H1 (cell line): ENCODE results near the gene LLGL2. TPM values are rescaled to one million over a fixed set of nuclear protein-coding genes. Genes with fewer than 3 reads are reported as not detected.

Experiments used
- CTCF ChIA-PET: fragments of 300-600 bp; sonication (Branson Sonifier 250); formaldehyde crosslinking; loops from one replicate; lab custom pipeline; 2021; ENCODE audit not compliant: partially characterized antibody; lab: Charles Lee
- POLR2A ChIA-PET: fragments of 300-600 bp; sonication (Branson Sonifier 250); formaldehyde crosslinking; loops from one replicate; lab custom pipeline; 2021; ENCODE audit warnings: inconsistent platforms; ENCODE audit not compliant: partially characterized antibody; lab: Charles Lee
- DNase-seq, 2 experiments: peaks; one replicate each; pipeline versions ENCODE4 v3.0.0 to v3.0.0-alpha.2; 2010 to 2022; ENCODE audit warnings: low spot score in 2 of 2, low read depth in 1 of 2, mixed read lengths in 1 of 2
- FAIRE-seq: peaks from 2 replicates; lab custom pipeline; 2011; peaks lifted over from hg19 to GRCh38; lab: Jason Lieb, UNC
- H2AFZ ChIP-seq: 2 replicates; pipeline ENCODE4 v1.8.1; 2012; ENCODE audit warnings: low read length, inconsistent platforms
- H2AK5ac ChIP-seq: 2 replicates; pipeline ENCODE4 v1.6.1; 2013; ENCODE audit warnings: low read depth, low read length
- H2BK120ac ChIP-seq: replicated peaks from 2 replicates; pipeline ENCODE3; 2013; ENCODE audit warnings: low read depth, low read length, inconsistent platforms
- H2BK12ac ChIP-seq: 2 replicates; pipeline ENCODE4 v1.6.1; 2013; ENCODE audit warnings: low read depth, low read length
- H2BK15ac ChIP-seq: 2 replicates; pipeline ENCODE4 v1.6.1; 2013; ENCODE audit warnings: low read length
- H2BK20ac ChIP-seq: 2 replicates; pipeline ENCODE4 v1.6.1; 2013; ENCODE audit warnings: low read length
- H2BK5ac ChIP-seq: 2 replicates; pipeline ENCODE4 v1.6.1; 2013; ENCODE audit warnings: low read depth, low read length
- H3K14ac ChIP-seq: 2 replicates; pipeline ENCODE4 v1.6.1; 2013; ENCODE audit warnings: inconsistent platforms; ENCODE audit not compliant: insufficient read length
- H3K18ac ChIP-seq: 2 replicates; pipeline ENCODE4 v1.6.1; 2013; ENCODE audit warnings: low read length; ENCODE audit errors: extremely low read depth
- H3K23ac ChIP-seq: 2 replicates; pipeline ENCODE4 v1.6.1; 2013; ENCODE audit warnings: inconsistent platforms; ENCODE audit not compliant: insufficient read length
- H3K23me2 ChIP-seq: 2 replicates; pipeline ENCODE4 v1.6.1; 2013; ENCODE audit warnings: low read depth, low read length
- H3K27ac ChIP-seq: 2 replicates; pipeline ENCODE4 v1.6.1; 2011; ENCODE audit warnings: low read depth, low read length, inconsistent platforms
- H3K27me3 ChIP-seq, 4 experiments: replicated peaks in 1 of 4; 1 replicate in 1 of 4; 2 replicates in 3 of 4; pipeline versions ENCODE4 v1.6.1 to v1.8.1; 2011 to 2013; ENCODE audit warnings: low read length in 3 of 4, mild to moderate bottlenecking in 3 of 4, inconsistent platforms in 2 of 4, mixed read lengths in 2 of 4, moderate library complexity in 1 of 4; ENCODE audit not compliant: control insufficient read depth in 3 of 4, insufficient read depth in 3 of 4; ENCODE audit errors: extremely low read depth in 1 of 4
- H3K36me3 ChIP-seq, 4 experiments: 2 replicates each; pipeline versions ENCODE4 v1.6.1 to v1.8.1; 2011 to 2013; ENCODE audit warnings: mild to moderate bottlenecking in 4 of 4, low read length in 3 of 4, moderate library complexity in 2 of 4, control low read depth in 1 of 4, inconsistent platforms in 1 of 4; ENCODE audit not compliant: insufficient read depth in 4 of 4, control insufficient read depth in 2 of 4
- H3K4ac ChIP-seq: replicated peaks from 2 replicates; pipeline ENCODE3; 2013; ENCODE audit warnings: low read length, low read depth, mixed read lengths, inconsistent platforms; ENCODE audit not compliant: insufficient read length
- H3K4me1 ChIP-seq, 4 experiments: replicated peaks in 1 of 4; 1 replicate in 1 of 4; 2 replicates in 3 of 4; pipeline versions ENCODE4 v1.6.1 to v1.8.1; 2011 to 2013; ENCODE audit warnings: low read length in 3 of 4, inconsistent platforms in 2 of 4, mixed read lengths in 1 of 4; ENCODE audit not compliant: insufficient read depth in 4 of 4, control insufficient read depth in 3 of 4
- H3K4me2 ChIP-seq, 2 experiments: 2 replicates each; pipeline versions ENCODE4 v1.6.1 to v1.8.1; 2011 to 2013; ENCODE audit warnings: low read depth in 2 of 2, low read length in 2 of 2, control low read depth in 1 of 2, inconsistent platforms in 1 of 2, mild to moderate bottlenecking in 1 of 2; ENCODE audit not compliant: insufficient read depth in 1 of 2
- H3K4me3 ChIP-seq, 4 experiments: fragments of 200-600, 300-600 bp in 1 of 4; sonication (generic), shearing (Covaris generic), sonication (Bioruptor Twin) in 1 of 4; 2 replicates each; pipeline versions ENCODE4 v1.5.1 to v1.8.1; 2011 to 2016; ENCODE audit warnings: low read length in 4 of 4, low read depth in 3 of 4, control low read depth in 2 of 4, inconsistent platforms in 2 of 4, mild to moderate bottlenecking in 2 of 4, mixed read lengths in 1 of 4, moderate library complexity in 1 of 4; ENCODE audit not compliant: insufficient read depth in 2 of 4; ENCODE audit errors: extremely low read depth in 1 of 4
- H3K56ac ChIP-seq: replicated peaks from 2 replicates; pipeline ENCODE3; 2013; ENCODE audit warnings: low read depth, mild to moderate bottlenecking, mixed read lengths, low read length, inconsistent platforms; ENCODE audit not compliant: insufficient read length
- H3K79me1 ChIP-seq: 2 replicates; pipeline ENCODE4 v1.6.1; 2013; ENCODE audit warnings: low read depth, low read length, control low read depth
- H3K79me2 ChIP-seq, 2 experiments: 2 replicates each; pipeline versions ENCODE4 v1.6.1 to v1.8.1; 2012 to 2013; ENCODE audit warnings: low read length in 2 of 2, mild to moderate bottlenecking in 2 of 2, inconsistent platforms in 1 of 2; ENCODE audit not compliant: insufficient read depth in 2 of 2, control insufficient read depth in 1 of 2
- H3K9ac ChIP-seq, 4 experiments: replicated peaks in 1 of 4; 1 replicate in 1 of 4; 2 replicates in 3 of 4; pipeline versions ENCODE4 v1.6.1 to v1.8.1; 2011 to 2013; ENCODE audit warnings: low read depth in 3 of 4, low read length in 3 of 4, control low read depth in 2 of 4, mild to moderate bottlenecking in 2 of 4, moderate library complexity in 2 of 4, inconsistent platforms in 1 of 4; ENCODE audit errors: extremely low read depth in 1 of 4
- H3K9me3 ChIP-seq, 2 experiments: 2 replicates each; pipeline versions ENCODE4 v1.6.1 to v1.8.1; 2012 to 2013; ENCODE audit warnings: mild to moderate bottlenecking in 2 of 2, moderate library complexity in 2 of 2, control low read depth in 1 of 2, inconsistent platforms in 1 of 2, low read depth in 1 of 2, low read length in 1 of 2, mixed read lengths in 1 of 2; ENCODE audit not compliant: insufficient read depth in 2 of 2
- H4K20me1 ChIP-seq, 2 experiments: replicated peaks in 1 of 2; 2 replicates each; pipeline versions ENCODE3 to v1.8.1; 2011 to 2013; ENCODE audit warnings: inconsistent platforms in 2 of 2, low read length in 2 of 2, mild to moderate bottlenecking in 1 of 2; ENCODE audit not compliant: insufficient read depth in 2 of 2, control insufficient read depth in 1 of 2
- H4K5ac ChIP-seq: 2 replicates; pipeline ENCODE4 v1.6.1; 2013; ENCODE audit warnings: low read length, low read depth, mixed read lengths, inconsistent platforms; ENCODE audit not compliant: insufficient read length
- H4K8ac ChIP-seq: 2 replicates; pipeline ENCODE4 v1.8.0; 2013; ENCODE audit warnings: mild to moderate bottlenecking, moderate library complexity, low read length, inconsistent platforms; ENCODE audit not compliant: insufficient read depth; ENCODE audit errors: extremely low read depth
- H4K91ac ChIP-seq: replicated peaks from 2 replicates; pipeline ENCODE3; 2013; ENCODE audit warnings: low read length, mixed read lengths, inconsistent platforms; ENCODE audit not compliant: insufficient read length
- HDAC6 ChIP-seq: IDR thresholded peaks from one replicate; pipeline ENCODE4 v1.7.1; 2012; ENCODE audit warnings: low read depth, mild to moderate bottlenecking, inconsistent platforms, low read length, moderate library complexity
- NANOG ChIP-seq: IDR thresholded peaks from 2 replicates; pipeline ENCODE4 v1.6.1; 2011; ENCODE audit warnings: low read length, low read depth, mild to moderate bottlenecking, inconsistent platforms; ENCODE audit not compliant: insufficient read depth, poor library complexity, severe bottlenecking
- POLR2A ChIP-seq, 2 experiments: IDR thresholded peaks; 1 replicate in 1 of 2; 2 replicates in 1 of 2; pipeline ENCODE4 v1.6.1; 2011; ENCODE audit warnings: low read depth in 2 of 2, low read length in 2 of 2, mild to moderate bottlenecking in 2 of 2; ENCODE audit errors: control extremely low read depth in 1 of 2
- SIN3A ChIP-seq, 2 experiments: IDR thresholded peaks in 1 of 2; conservative IDR thresholded peaks in 1 of 2; 2 replicates each; pipeline ENCODE4 v1.6.1; 2011 to 2012; ENCODE audit warnings: low read length in 2 of 2, improper control_type of control experiment in 1 of 2, low read depth in 1 of 2, mild to moderate bottlenecking in 1 of 2
- TAF1 ChIP-seq: IDR thresholded peaks from 2 replicates; pipeline ENCODE4 v1.6.1; 2011; ENCODE audit warnings: mild to moderate bottlenecking, low read depth, low read length
- TBP ChIP-seq: IDR thresholded peaks from 2 replicates; pipeline ENCODE4 v1.6.1; 2011; ENCODE audit warnings: low read depth, low read length, improper control_type of control experiment
- WGBS, 2 experiments: shearing (Covaris generic) in 1 of 2; methylation state at CpG; one replicate each; pipeline versions ENCODE4 v1.1.6 to v1.1.7; 2013 to 2015; ENCODE audit warnings: low lambda C conversion rate in 2 of 2, mixed read lengths in 2 of 2, inconsistent platforms in 1 of 2, low coverage in 1 of 2, missing lambda C conversion rate in 1 of 2; ENCODE audit not compliant: insufficient replicate concordance in 2 of 2, insufficient coverage in 1 of 2, insufficient read length in 1 of 2; ENCODE audit errors: extremely low coverage in 1 of 2, missing lambda C conversion rate in 1 of 2; 5-methylcytosine and 5-hydroxymethylcytosine counted together
- polyA plus RNA-seq, 7 experiments: library from polyadenylated mRNA; depleted of rRNA in 3 of 7; stranded (reverse) in 5 of 7; unstranded in 2 of 7; fragments of >200 nt in 5 of 7; fragments of 200-250 nt in 2 of 7; gene quantifications; 1 replicate in 5 of 7; 2 replicates in 1 of 7; 4 replicates in 1 of 7; pipeline versions ENCODE4 v1.2.1 to v1.2.3, GENCODE V29; 2011 to 2013; ENCODE audit warnings: missing spikeins in 2 of 7, mixed read lengths in 2 of 7
- total RNA-seq: library from RNA; stranded (reverse); fragmentation: NEBNext Ultra II Directional; extraction: Animal tissue kit (Norgen Biotek cat#: 25700); gene quantifications from 2 replicates; pipeline ENCODE4 v1.2.1, GENCODE V29; 2021

LLGL2 gene
- total and polyA plus RNA-seq, 2 of the 8 experiments (the other 6 are each of a cell fraction or from before 2014, with no cell fraction given), result 64.5 to 77.1 TPM

- H3K9me3 ChIP-seq, result no peaks in the 10 kb centered on the region
- no peak overlapping the region for H3K14ac ChIP-seq
- no peak for FAIRE-seq
- peaks cover 0 to 7% (median under 1%) of the 10 kb centered on the region in 4 experiments; a peak in 5 of 7 replicates for H3K4me1 ChIP-seq
- TF ChIP-seq POLR2A (IDR thresholded peaks at IDR 0.05; ENCODE audit: control extremely low read depth in 1 of 2, low read depth in 2 of 2, low read length in 2 of 2) (no peak), TBP (no peak), HDAC6 (no peak), TAF1 (no peak), NANOG (no peak), SIN3A (conservative IDR thresholded peaks at IDR 0.05 in 1 of 2, IDR thresholded peaks at IDR 0.05 in 1 of 2; ENCODE audit: low read depth in 1 of 2, low read length in 2 of 2) (no peak)
- TF ChIP-seq, all 59 proteins: peak for 0
- Histone ChIP-seq H3K23ac (no peak overlapping the region), H3K4ac (no peak overlapping the region), H2AFZ (no peak overlapping the region), H2BK20ac (no peak overlapping the region), H4K8ac (no peak overlapping the region), H3K79me1 (no peaks in the 10 kb centered on the region; the same call in 1 of the 2 replicates), H4K5ac (no peak overlapping the region), H3K27me3 (no peaks in the 10 kb centered on the region), H4K91ac (no peak overlapping the region), H3K9ac (no peak overlapping the region), H3K79me2 (no peaks in the 10 kb centered on the region), H4K20me1 (peaks cover 0 to 5% of the 10 kb centered on the region in 2 experiments), H2BK5ac (no peak overlapping the region), H2BK15ac (no peak overlapping the region), H3K27ac (no peak overlapping the region), H3K36me3 (no peaks in the 10 kb centered on the region), H2BK120ac (no peak overlapping the region), H3K18ac (no peak overlapping the region), H2AK5ac (no peak overlapping the region), H3K4me3 (no peak overlapping the region), H3K4me2 (no peak overlapping the region), H2BK12ac (no peak overlapping the region), H3K56ac (no peak overlapping the region), H3K23me2 (no peaks in the 10 kb centered on the region)
- 91% methylated on average over 15 of the region's 16 CpGs; no CpG with 5 or more reads in 1 of the 2 experiments for WGBS, 2 experiments
- ChIA-PET POLR2A (interaction anchor here (1.2 kb wide), 1 partner anchor 21 kb away, joined by 3 read pairs; no protein-coding TSS in a partner anchor), CTCF (interaction anchor here (1.0 to 5.6 kb wide), 6 partner anchors 8 to 268 kb away, joined by 3 to 31 read pairs (median 3); no protein-coding TSS in a partner anchor)
- no peak for DNase-seq
These were observed 43.2 kb upstream of the LLGL2 start for GRCh38 chr17:75482098-75482942.
